Left lung (tissue), 10 donors: ENCODE measurements around the gene TRIM25. TPM values are rescaled to one million over a fixed set of nuclear protein-coding genes. Genes with fewer than 3 reads are reported as not detected.

Experiments used
- ATAC-seq: fragments of 200-7000 bp; cut with Tn5 transposase; one replicate; pipeline ENCODE4 v1.9.1; 2020; ENCODE audit warnings: moderate library complexity
- DNase-seq, 4 donors: peaks; one replicate each; pipeline ENCODE4 v3.0.0-alpha.2; 2013 to 2020
- H3K27ac ChIP-seq, 2 donors: fragments of 200-600 bp; sonication (generic) in 1 of 2; one replicate each; pipeline versions ENCODE4 v1.5.0 to v1.8.0; 2020 to 2021
- H3K27me3 ChIP-seq, 2 donors: fragments of 200-600 bp; sonication (generic) in 1 of 2; one replicate each; pipeline versions ENCODE4 v1.5.0 to v1.8.0; 2020 to 2021
- H3K36me3 ChIP-seq, 2 donors: fragments of 200-600 bp; sonication (generic) in 1 of 2; one replicate each; pipeline versions ENCODE4 v1.5.0 to v1.8.0; 2020 to 2021
- H3K4me1 ChIP-seq, 2 donors: fragments of 200-600 bp; one replicate each; pipeline ENCODE4 v1.8.0; 2021
- H3K4me3 ChIP-seq, 2 donors: fragments of 200-600 bp; sonication (generic) in 1 of 2; one replicate each; pipeline versions ENCODE4 v1.5.0 to v1.8.0; 2020 to 2021; ENCODE audit warnings: mild to moderate bottlenecking in 1 of 2
- H3K9me3 ChIP-seq, 2 donors: fragments of 200-600 bp; sonication (generic) in 1 of 2; one replicate each; pipeline versions ENCODE4 v1.5.0 to v1.8.0; 2020 to 2021
- CTCF ChIP-seq, 2 donors: fragments of 200-600 bp; sonication (generic) in 1 of 2; IDR thresholded peaks; one replicate each; pipeline versions ENCODE4 v1.5.0 to v1.8.0; 2021; ENCODE audit warnings: antibody characterized with exemption in 2 of 2
- intact Hi-C, 2 donors: fragments of 100-400 bp; cut with DNase I; formaldehyde crosslinking; loops; one replicate each; pipeline versions ENCODE4 v1.11.2 to v1.14.2; 2022
- polyA plus RNA-seq, 6 donors: library from polyadenylated mRNA; unstranded; fragments of 120-200 nt; gene quantifications; one replicate each; pipeline ENCODE4 v1.2.1, GENCODE V29; 2013; ENCODE audit not compliant: insufficient read length in 6 of 6
- total RNA-seq, 2 donors: library from RNA; stranded (reverse); fragmentation: NEBNext Ultra II Directional; extraction: Animal tissue kit (Norgen Biotek cat#: 25700); gene quantifications; one replicate each; pipeline ENCODE4 v1.2.1, GENCODE V29; 2021
- donor health status: DM: no; HTN: yes; CAD: no.
- donor health status: DM: no; HTN: no; CAD: no.

The TRIM25 gene
- total and polyA plus RNA-seq, 8 donors, result 42.3 to 127 (median 47.1) TPM

GRCh38 chr17:56910509-56911235 lies 3.2 kb downstream of the TRIM25 start:
- H3K27ac ChIP-seq, result peak overlapping the region; percentile 75 to 78
- DNase-seq (no peak), ATAC-seq (no peak)
- no peak for TF ChIP-seq CTCF (IDR thresholded peaks at IDR 0.05)
- no peaks in the 10 kb centered on the region for H3K27me3 ChIP-seq
- intact Hi-C loops, result no loop called here
- peaks cover 30 to 70% of the 10 kb centered on the region in 2 donors for H3K4me1 ChIP-seq
- no peaks in the 10 kb centered on the region for H3K9me3 ChIP-seq
- peak overlapping the region in 1 of 2 donors; percentile 98 for H3K4me3 ChIP-seq
- H3K36me3 ChIP-seq, result peaks cover 0 to 39% of the 10 kb centered on the region in 2 donors

DNA sequence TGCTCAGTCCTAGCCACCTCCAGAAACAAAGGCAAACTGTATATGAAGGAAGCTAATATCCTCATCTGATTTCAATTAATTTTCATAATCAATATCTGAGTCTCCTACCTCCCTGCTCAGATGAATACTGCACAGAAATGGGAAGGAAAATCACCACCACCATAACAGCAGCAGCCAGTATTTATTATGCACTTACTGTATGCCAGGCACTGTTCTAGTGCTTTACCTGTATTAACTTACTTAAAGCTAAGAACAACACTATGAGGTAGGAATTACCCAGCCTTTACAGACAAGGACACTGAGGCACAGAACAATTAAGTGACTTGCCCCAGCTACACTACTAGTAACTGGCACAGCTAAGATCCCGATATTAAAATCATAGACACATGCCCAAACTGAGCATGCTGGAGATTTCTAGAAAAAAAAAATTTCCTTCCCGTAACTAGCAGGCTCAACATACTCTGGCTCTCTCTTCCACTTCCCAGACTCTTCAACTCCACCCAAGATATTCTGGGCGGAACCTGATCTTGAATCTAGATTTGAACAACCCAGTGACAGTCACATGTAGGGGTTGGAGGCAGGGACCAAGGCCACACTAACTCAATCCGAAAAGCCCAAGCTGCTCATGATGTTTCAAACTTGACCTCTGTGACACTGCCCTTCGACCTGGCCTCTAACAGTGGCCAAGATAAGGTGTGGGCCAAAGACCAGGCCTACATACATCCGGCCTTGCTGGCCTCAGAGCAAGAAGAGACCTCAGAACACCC lies 3.9 kb downstream of the TRIM25 start:
- Histone ChIP-seq H3K27me3 (no peaks in the 10 kb centered on the region), H3K4me3 (peak overlapping the region in 1 of 2 donors; percentile 98), H3K27ac (peak overlapping the region; percentile 75 to 78), H3K9me3 (no peaks in the 10 kb centered on the region), H3K36me3 (peaks cover 0 to 47% of the 10 kb centered on the region in 2 donors), H3K4me1 (peaks cover 30 to 63% of the 10 kb centered on the region in 2 donors)
- ATAC-seq (peak; percentile 45), DNase-seq (peak in 1 of 4 donors; percentile 62)
- intact Hi-C loops, result no loop called here
- TF ChIP-seq CTCF (IDR thresholded peaks at IDR 0.05), result no peak

- Histone ChIP-seq H3K27ac (peak overlapping the region; percentile 39 to 78), H3K4me1 (peaks cover 30 to 64% of the 10 kb centered on the region in 2 donors), H3K9me3 (no peaks in the 10 kb centered on the region)
Observed at GRCh38 chr17:56908001-56908542, 5.8 kb downstream of the TRIM25 start.

DNA sequence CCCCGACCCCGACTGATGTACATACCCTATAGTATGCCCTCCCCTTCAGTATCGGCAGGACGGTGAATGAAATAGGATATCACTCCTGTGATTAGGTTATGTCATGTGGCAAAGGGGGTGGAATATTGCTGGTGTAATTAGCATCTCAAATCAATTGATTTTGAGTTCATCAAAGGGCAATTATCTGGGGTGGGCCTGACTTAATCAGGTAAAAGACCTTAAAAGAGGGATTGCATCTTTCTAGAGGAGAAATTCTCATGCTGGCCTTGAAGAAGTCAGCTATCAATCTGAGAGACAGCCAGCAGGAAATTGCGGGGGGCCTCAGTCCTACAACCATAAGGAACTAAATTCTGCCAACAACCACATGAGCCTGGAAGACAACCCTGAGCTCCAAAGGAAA lies 10.3 kb downstream of the TRIM25 start:
- H3K4me1 ChIP-seq, result peaks cover 4 to 45% of the 10 kb centered on the region in 2 donors
- ATAC-seq, result no peak
- no peak for TF ChIP-seq CTCF (IDR thresholded peaks at IDR 0.05)
- intact Hi-C loops, result no loop called here
- H3K27ac ChIP-seq, result no peak overlapping the region
- H3K36me3 ChIP-seq, result peaks cover 0 to 100% of the 10 kb centered on the region in 2 donors
- no peak overlapping the region for H3K4me3 ChIP-seq
- H3K27me3 ChIP-seq, result no peaks in the 10 kb centered on the region
- DNase-seq, result no peak
- no peaks in the 10 kb centered on the region for H3K9me3 ChIP-seq

More at GRCh38 chr17:56908001-56908542, 5.8 kb downstream of the TRIM25 start:
- no peak for TF ChIP-seq CTCF (IDR thresholded peaks at IDR 0.05)
- intact Hi-C loops, result no loop called here
- H3K36me3 ChIP-seq, result peaks cover 0 to 65% of the 10 kb centered on the region in 2 donors
- H3K27me3 ChIP-seq, result no peaks in the 10 kb centered on the region
- DNase-seq, result peak in 2 of 4 donors; percentile 86 to 94
- ATAC-seq, result peak; percentile 58
- H3K4me3 ChIP-seq, result peak overlapping the region in 1 of 2 donors; percentile 98

- no peak for TF ChIP-seq CTCF (IDR thresholded peaks at IDR 0.05)
- ATAC-seq, result no peak
- intact Hi-C loops, result no loop called here
Observed at GRCh38 chr17:56902348-56902747, 11.5 kb downstream of the TRIM25 start.

More at GRCh38 chr17:56902348-56902747, 11.5 kb downstream of the TRIM25 start:
- Histone ChIP-seq H3K27me3 (no peaks in the 10 kb centered on the region), H3K36me3 (peaks cover 0 to 100% of the 10 kb centered on the region in 2 donors), H3K4me3 (no peak overlapping the region), H3K27ac (peak overlapping the region in 1 of 2 donors; percentile 8), H3K9me3 (no peaks in the 10 kb centered on the region), H3K4me1 (peaks cover 0 to 32% of the 10 kb centered on the region in 2 donors)
- no peak for DNase-seq
